ENCODE data around the gene LMF1. TPM values are rescaled to one million over a fixed set of nuclear protein-coding genes. Genes with fewer than 3 reads are reported as not detected.
A peak's percentile ranks its signal among the peaks of the same experiment; 100 is the strongest.
"Not testable (repeated sequence)": the region's sequence is repeated elsewhere in the genome, so short reads cannot be mapped to it uniquely, and the experiment has no call there.

The LMF1 gene
- total RNA-seq, 2 experiments from 2014 or later: 11.4 to 29.6 TPM

DNA sequence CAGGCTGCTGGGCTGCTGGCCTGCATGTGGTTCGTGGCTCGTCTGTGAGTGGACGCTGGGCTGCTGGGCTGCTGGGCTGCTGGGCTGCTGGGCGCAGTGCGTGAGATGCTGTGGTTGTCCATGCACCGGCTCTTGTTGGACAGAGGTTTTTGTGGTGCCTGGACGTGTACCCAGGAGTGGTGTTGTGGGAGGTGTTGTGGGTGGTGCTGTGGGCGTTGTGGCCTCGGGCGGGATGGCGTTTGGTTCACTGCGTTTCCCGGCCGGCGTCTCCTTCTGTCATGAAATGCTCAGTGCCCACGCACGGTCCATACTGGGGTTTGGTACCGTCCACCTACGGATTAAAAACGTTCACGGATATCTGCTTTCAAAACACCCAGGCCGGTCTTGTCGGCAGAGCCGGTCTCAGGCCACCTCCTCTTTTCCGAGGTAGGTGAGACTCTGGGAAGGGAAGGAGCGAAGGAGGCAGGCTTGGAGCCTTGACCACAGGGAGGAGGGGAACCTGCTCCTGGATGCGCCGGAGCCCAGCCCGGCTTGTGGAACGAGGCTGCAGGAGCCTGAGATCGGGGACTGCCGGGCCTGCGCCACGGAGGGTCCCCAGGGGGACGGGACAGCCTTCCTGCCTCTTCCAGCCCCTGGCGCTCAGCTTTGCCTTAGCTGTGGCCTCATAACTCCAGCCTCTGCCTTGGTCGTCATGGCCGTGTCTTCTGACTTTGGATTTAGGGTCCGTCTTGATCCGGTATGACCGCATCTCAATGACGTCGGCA, 140.5 kb downstream of the LMF1 start:
- Mint-ChIP-seq H3K27ac (no peak overlapping the region), H3K36me3 (no peaks in the 10 kb centered on the region), H3K4me3 (no peak overlapping the region), H3K27me3 (no peaks in the 10 kb centered on the region), H3K9me3 (ENCODE audit: low read depth) (no peaks in the 10 kb centered on the region), H3K4me1 (peaks cover 2% of the 10 kb centered on the region)
- CTCF ChIA-PET: no interaction called here
- ATAC-seq: no peak
- no peak for DNase-seq

DNA sequence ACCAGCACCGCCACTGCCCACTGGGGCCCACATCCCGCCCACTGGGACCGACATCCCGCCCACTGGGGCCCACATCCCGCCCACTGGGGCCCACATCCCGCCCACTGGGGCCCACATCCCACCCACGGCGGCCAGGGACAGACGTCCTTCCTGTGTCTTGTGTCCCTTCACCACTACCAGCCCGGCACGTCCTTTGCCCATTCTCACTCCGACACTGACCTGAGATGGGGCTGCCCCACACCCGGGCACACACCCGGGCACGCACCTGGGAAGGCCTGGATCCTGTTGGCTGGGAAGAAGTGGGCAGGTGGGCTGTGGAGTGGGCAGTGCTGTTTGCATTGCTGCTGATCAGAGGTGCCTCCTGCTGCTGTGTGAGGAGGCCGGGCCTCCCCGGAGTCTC, 141.9 kb downstream of the LMF1 start:
- ATAC-seq: no peak
- H3K36me3 Mint-ChIP-seq: no peaks in the 10 kb centered on the region
- no peak for DNase-seq
- CTCF ChIA-PET: no interaction called here
- H3K27me3 Mint-ChIP-seq: no peaks in the 10 kb centered on the region
- H3K4me1 Mint-ChIP-seq: peaks cover 2% of the 10 kb centered on the region
- no peak overlapping the region for H3K27ac Mint-ChIP-seq
- H3K9me3 Mint-ChIP-seq (ENCODE audit: low read depth): no peaks in the 10 kb centered on the region
- no peak overlapping the region for H3K4me3 Mint-ChIP-seq

DNA sequence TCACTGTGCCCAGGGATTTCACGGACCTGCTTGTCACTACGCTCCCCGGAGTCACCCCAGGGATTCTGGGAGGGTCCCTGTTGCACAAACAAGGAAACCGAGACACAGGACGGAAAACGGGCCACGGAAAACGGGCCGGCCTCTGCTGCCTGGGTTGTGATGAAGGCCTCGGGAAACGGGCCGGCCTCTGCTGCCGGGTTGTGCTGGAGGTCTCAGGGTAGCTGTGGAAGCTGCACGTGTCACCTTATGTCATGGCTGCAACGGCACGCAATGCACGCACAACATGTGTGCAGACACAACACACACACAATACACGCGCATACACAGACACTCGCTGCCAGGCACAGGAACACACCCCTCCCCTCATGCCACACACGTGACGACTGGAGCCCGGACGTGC, 143.3 kb downstream of the LMF1 start:
- no peak for ATAC-seq
- no peak overlapping the region for H3K27ac Mint-ChIP-seq
- H3K36me3 Mint-ChIP-seq: no peaks in the 10 kb centered on the region
- CTCF ChIA-PET: no interaction called here
- H3K9me3 Mint-ChIP-seq (ENCODE audit: low read depth): no peaks in the 10 kb centered on the region
- no peak for DNase-seq
- no peaks in the 10 kb centered on the region for H3K27me3 Mint-ChIP-seq
- H3K4me1 Mint-ChIP-seq: peaks cover 2% of the 10 kb centered on the region
- H3K4me3 Mint-ChIP-seq: no peak overlapping the region

DNA sequence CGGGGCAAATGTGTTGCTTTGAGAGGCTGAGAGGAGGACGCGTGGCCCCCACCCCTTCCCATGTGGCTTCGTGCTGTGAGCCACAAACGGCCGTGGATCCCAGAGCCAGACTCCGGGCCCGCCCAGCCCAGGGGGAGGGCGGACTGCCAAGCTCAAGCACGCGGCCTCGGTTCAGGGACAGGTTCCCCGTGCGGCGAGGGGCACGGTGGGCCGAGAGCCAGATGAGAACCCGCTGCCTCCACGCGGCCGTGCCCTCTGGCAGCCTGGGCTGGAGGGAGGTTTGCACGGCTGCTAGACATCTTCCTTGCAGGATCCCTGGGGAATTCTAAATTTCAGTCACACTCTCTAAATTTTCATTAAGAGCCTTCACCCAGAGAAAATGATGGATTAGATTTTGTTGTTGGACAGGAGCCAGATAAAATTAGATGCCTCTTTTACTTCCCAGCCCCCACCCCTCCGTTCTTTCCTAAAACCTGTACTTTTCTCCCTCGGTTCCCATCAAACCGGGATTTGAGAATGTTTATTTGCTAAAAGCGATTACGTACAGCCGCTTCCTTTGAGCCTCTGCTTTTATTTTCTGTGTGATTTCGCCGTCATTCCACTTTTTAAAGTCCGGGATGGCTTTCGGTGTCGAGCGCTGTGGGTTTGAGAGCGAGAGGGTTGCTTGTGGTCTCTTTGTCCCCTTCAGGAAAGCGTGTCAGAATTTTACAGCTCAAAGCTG, 145.3 kb downstream of the LMF1 start:
- H3K36me3 Mint-ChIP-seq: no peaks in the 10 kb centered on the region
- H3K9me3 Mint-ChIP-seq (ENCODE audit: low read depth): no peaks in the 10 kb centered on the region
- CTCF ChIA-PET: no interaction called here
- ATAC-seq (no peak), DNase-seq (no peak)
- H3K27ac Mint-ChIP-seq: no peak overlapping the region
- no peak overlapping the region for H3K4me3 Mint-ChIP-seq
- peaks cover 5% of the 10 kb centered on the region for H3K4me1 Mint-ChIP-seq
- no peaks in the 10 kb centered on the region for H3K27me3 Mint-ChIP-seq

DNA sequence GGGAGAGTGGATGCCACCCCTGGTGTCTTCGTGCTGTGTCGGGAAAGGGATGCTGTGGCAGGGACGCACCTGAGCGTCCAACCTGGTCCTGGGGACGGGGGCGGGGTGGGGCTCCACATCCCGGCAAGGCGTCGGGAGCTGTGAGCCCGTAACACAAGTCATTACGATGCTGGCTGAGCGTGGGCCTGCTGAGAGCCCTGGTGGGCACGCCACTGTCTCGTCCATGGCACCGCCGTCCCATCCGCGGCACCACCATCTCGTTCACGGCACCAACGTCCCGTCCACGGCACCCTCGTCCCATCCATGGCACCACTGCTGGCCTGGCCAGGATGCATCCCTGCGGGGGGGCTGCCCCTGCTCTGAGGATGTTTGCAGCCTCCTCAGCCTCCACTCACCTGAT, 146.2 kb downstream of the LMF1 start:
- Mint-ChIP-seq H3K4me1 (peaks cover 8% of the 10 kb centered on the region), H3K27me3 (no peaks in the 10 kb centered on the region), H3K36me3 (no peaks in the 10 kb centered on the region), H3K9me3 (ENCODE audit: low read depth) (no peaks in the 10 kb centered on the region), H3K27ac (no peak overlapping the region), H3K4me3 (no peak overlapping the region)
- DNase-seq (no peak), ATAC-seq (no peak)
- CTCF ChIA-PET: no interaction called here

DNA sequence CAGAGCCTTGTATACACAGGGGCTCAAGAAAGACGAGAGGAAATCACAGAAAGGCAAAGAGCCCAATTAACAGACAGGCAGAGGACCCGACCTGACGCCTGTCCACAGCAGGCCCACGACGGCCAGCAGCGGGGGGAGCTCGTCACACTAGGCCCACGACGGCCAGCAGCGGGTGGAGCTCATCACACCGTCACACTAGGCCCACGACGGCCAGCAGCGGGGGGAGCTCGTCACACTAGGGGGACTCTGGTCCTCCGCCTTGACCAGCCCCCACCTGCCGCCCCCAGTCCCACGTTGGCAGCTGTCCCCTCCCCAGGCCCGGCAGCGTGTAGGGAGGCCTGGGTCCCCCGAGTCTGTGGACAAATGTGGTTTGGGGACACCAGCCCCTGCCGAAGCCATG, 146.6 kb downstream of the LMF1 start:
- H3K36me3 Mint-ChIP-seq: no peaks in the 10 kb centered on the region
- H3K9me3 Mint-ChIP-seq (ENCODE audit: low read depth): no peaks in the 10 kb centered on the region
- no peak overlapping the region for H3K4me3 Mint-ChIP-seq
- H3K4me1 Mint-ChIP-seq: peaks cover 11% of the 10 kb centered on the region
- no peak for DNase-seq
- H3K27me3 Mint-ChIP-seq: no peaks in the 10 kb centered on the region
- CTCF ChIA-PET: no interaction called here
- no peak for ATAC-seq
- H3K27ac Mint-ChIP-seq: no peak overlapping the region

DNA sequence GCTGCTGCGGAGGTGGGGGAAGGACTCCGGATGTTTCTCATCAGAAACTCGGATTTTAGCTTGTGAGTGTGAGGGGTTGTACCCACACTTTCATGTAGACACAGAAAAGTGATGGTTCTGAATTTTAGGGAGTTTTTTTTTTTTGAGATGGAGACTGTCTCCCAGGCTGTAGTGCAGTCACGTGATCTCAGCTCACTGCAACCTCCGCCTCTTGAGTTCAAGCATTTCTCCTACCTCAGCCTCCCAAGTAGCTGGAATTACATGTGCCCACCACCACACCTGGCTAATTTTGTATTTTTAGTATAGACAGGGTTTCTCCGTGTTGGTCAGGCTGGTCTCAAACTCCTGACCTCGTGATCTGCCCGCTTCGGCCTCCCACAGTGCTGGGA, 147.9 kb downstream of the LMF1 start:
- H3K36me3 Mint-ChIP-seq: no peaks in the 10 kb centered on the region
- no peaks in the 10 kb centered on the region for H3K9me3 Mint-ChIP-seq (ENCODE audit: low read depth)
- H3K27ac Mint-ChIP-seq: no peak overlapping the region
- ATAC-seq (no peak), DNase-seq (no peak)
- peaks cover 12% of the 10 kb centered on the region for H3K4me1 Mint-ChIP-seq
- H3K4me3 Mint-ChIP-seq: no peak overlapping the region
- CTCF ChIA-PET: no interaction called here
- no peaks in the 10 kb centered on the region for H3K27me3 Mint-ChIP-seq

DNA sequence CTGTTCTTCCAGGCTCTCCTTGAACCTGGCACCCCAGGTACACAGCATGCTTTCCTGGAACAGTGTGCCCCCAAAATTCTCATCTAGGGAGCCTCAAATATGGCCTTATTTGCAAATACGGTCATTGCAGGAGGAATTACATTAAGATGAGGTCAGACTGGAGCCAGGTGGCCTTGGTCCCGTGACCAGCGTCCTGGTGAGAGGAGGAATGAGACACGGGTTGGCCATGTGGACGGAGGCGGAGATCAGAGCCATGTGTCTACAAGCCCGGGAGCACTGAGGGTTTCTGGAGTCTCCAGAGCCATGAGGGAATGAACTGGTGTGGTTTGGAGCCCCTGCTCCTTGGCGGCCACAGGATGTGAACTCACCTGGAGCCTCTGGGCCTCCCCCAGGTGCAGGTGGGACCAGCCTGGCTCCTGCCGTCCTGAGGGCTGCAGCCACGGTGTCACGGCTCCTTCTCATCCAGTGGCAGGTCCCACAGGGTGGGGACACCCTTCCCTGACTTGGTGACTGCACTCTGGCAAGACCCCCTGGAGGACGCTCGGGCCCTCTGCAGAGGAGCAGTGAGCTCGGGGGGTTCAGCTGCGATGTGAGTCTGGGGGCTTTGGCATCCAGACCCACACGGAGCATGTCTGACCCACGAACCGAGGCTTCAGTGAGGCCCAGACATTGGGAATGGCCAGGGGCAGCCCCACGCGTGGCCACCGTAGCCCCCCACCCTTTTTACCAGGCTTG, 148.4 kb downstream of the LMF1 start:
- Mint-ChIP-seq H3K4me3 (no peak overlapping the region), H3K9me3 (ENCODE audit: low read depth) (no peaks in the 10 kb centered on the region), H3K36me3 (no peaks in the 10 kb centered on the region), H3K4me1 (peaks cover 12% of the 10 kb centered on the region), H3K27me3 (no peaks in the 10 kb centered on the region), H3K27ac (no peak overlapping the region)
- DNase-seq (no peak), ATAC-seq (no peak)
- CTCF ChIA-PET: no interaction called here

DNA sequence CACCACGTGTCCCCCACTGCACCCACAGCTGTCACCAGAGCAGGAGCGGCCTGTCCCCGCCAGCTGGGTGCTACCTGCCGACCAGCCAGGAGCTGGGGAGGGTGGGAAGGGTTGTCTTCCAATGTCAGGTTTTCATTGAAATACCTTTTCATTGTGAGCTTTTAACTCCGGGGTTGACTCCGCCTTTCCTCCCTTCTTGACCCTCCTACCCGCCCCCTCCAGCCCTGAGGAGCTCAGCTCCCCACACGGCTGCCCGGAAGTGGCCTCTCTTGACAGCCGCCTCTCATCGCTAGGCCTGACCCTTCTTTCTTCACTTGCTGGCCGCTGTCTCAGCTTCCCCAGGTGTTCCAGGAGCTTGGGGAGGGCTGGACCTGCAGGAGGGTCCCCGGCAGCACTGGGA, 149.0 kb downstream of the LMF1 start:
- Mint-ChIP-seq H3K36me3 (no peaks in the 10 kb centered on the region), H3K27ac (no peak overlapping the region), H3K4me3 (no peak overlapping the region), H3K27me3 (no peaks in the 10 kb centered on the region), H3K4me1 (peaks cover 12% of the 10 kb centered on the region), H3K9me3 (ENCODE audit: low read depth) (no peaks in the 10 kb centered on the region)
- CTCF ChIA-PET: no interaction called here
- ATAC-seq: no peak
- no peak for DNase-seq

DNA sequence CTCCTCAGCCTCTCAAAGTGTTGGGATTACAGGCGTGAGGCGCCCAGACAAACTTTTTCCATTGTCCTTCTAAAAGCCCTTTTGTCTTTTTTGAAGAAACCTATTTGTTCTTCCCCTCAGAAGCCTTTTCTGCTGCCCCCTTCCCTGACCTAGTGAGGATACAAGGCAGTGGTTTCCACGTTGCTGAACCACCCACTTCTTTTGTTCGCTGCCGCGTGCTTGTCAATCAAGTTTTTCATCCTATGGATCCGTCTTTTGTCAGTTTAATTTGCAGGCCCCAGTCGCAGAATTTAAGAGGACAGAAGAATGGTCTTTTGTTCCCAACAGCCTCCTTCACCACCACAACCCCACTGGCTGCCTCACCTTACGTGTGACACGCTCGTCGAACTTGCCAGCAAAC, 150.0 kb downstream of the LMF1 start:
- Mint-ChIP-seq H3K27me3 (no peaks in the 10 kb centered on the region), H3K27ac (no peak overlapping the region), H3K36me3 (no peaks in the 10 kb centered on the region), H3K9me3 (ENCODE audit: low read depth) (no peaks in the 10 kb centered on the region), H3K4me3 (no peak overlapping the region), H3K4me1 (peaks cover 12% of the 10 kb centered on the region)
- CTCF ChIA-PET: no interaction called here
- DNase-seq (no peak), ATAC-seq (no peak)

DNA sequence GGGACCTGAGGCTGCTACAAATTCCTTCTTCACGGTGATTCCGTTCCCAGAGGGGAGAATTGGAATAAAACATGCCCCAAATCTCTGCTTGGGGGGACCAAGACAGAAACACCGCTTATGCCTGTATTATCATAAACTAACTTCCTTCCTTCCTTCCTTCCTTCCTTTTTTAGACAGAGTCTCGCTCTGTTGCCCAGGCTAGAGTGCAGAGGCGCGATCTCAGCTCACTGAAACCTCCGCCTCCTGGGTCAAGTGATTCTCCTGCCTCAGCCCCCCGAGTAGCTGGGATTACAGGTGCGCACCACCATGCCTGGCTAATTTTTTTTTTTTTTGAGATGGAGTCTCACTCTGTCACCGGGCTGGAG, 150.8 kb downstream of the LMF1 start:
- not testable (repeated sequence) for H3K4me3 Mint-ChIP-seq; H3K27ac Mint-ChIP-seq; ATAC-seq; H3K36me3 Mint-ChIP-seq; H3K27me3 Mint-ChIP-seq; DNase-seq; H3K9me3 Mint-ChIP-seq (ENCODE audit: low read depth)
- CTCF ChIA-PET: interaction anchor here (1.2 kb wide), 1 partner anchor 107 kb away, joined by 3 read pairs; no protein-coding TSS in a partner anchor
- H3K4me1 Mint-ChIP-seq: peaks cover 12% of the 10 kb centered on the region

DNA sequence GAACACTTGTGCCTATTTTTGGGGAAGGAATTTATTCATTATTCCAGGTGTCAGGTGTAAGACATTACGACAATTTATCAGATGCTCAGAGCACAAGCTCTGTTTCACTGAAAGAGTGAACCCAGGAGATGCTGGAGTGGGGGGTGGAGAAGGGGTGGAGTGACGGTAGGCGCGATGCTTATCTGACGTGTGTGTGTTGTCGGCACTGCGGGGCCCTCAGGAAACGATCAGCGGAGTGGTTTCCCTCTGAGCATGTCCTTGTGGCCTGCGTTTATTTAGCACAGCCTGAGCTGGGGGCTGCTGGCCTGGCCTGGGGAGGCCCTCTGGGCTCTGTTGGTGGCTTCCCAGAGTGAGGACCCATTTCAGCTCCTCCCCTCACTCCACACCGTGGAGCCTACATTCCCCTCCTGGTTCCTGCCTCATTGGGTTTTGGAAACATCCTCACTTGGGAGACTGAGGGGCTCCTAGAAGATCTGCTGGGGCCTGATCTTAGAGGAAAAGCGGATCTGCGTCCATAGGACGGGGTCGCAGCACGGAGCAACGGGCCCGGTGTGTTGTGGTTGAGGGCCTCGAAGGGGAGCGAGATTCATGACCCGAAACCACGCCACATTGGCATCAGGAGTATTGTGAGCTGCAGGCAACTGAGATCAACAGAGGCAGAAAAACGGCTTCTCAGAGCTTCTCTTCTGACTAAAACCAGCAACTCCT, 151.3 kb downstream of the LMF1 start:
- DNase-seq (peak; percentile 67), ATAC-seq (peak; percentile 81)
- CTCF ChIA-PET: interaction anchor here (1.2 kb wide), 1 partner anchor 107 kb away, joined by 3 read pairs; no protein-coding TSS in a partner anchor
- Mint-ChIP-seq H3K27ac (peak overlapping the region; percentile 68), H3K4me1 (peaks cover 12% of the 10 kb centered on the region), H3K27me3 (peaks cover 3% of the 10 kb centered on the region), H3K36me3 (no peaks in the 10 kb centered on the region), H3K4me3 (no peak overlapping the region), H3K9me3 (ENCODE audit: low read depth) (no peaks in the 10 kb centered on the region)

DNA sequence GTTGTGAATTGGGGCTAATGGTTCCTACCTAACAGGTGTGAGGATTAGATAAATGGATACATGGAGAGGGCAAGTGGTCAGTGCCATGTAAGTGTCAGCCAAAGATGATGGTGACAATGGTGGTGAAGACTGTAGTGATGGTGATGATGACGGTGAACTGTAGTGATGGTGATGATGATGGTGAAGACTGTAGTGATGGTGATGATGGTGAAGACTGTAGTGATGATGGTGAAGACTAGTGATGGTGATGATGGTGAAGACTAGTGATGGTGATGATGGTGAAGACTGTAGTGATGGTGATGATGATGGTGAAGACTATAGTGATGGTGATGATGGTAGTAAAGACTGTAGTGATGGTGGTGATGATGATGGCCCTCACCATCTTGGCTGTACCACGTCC, 152.2 kb downstream of the LMF1 start:
- CTCF ChIA-PET: interaction anchor here (1.2 kb wide), 1 partner anchor 106 kb away, joined by 3 read pairs; no protein-coding TSS in a partner anchor
- ATAC-seq (no peak), DNase-seq (no peak)
- Mint-ChIP-seq H3K27ac (no peak overlapping the region), H3K4me3 (no peak overlapping the region), H3K27me3 (peaks cover 8% of the 10 kb centered on the region), H3K4me1 (peaks cover 12% of the 10 kb centered on the region), H3K9me3 (ENCODE audit: low read depth) (no peaks in the 10 kb centered on the region), H3K36me3 (no peaks in the 10 kb centered on the region)

Data from activated CD8-positive, alpha-beta memory T cell treated with anti-CD3 and anti-CD28 coated beads, Interleukin-2, amount 10 ng/mL, durations not matched to agents 7 days and 5 days (primary cell).